GM12878 (cell line): Measurements from ENCODE around the gene KIFC3. TPM values are rescaled to one million over a fixed set of nuclear protein-coding genes. Genes with fewer than 3 reads are reported as not detected.
"Not testable (repeated sequence)": the region's sequence is repeated elsewhere in the genome, so short reads cannot be mapped to it uniquely, and the experiment has no call there.

Source experiments
- ATAC-seq: fragments of 200-7000 bp; cut with Tn5 transposase; 3 replicates; pipeline ENCODE4 v1.9.1; 2020; ENCODE audit warnings: mild to moderate bottlenecking, moderate library complexity
- BruUV-seq: library from RNA; stranded (reverse); fragments of 400-500 nt; replicated peaks from 2 replicates; lab custom pipeline; 2021; lab: Mats Ljungman, UMichigan
- CTCF ChIA-PET: fragments of 300-600 bp; sonication (Branson Sonifier 250); formaldehyde crosslinking; extraction: SDS; loops from one replicate; lab custom pipeline; 2021; ENCODE audit warnings: inconsistent platforms; lab: Yijun Ruan, JAX
- POLR2A ChIA-PET: fragments of 350-600 bp; formaldehyde crosslinking; extraction: SDS; loops from one replicate; lab custom pipeline; 2021; ENCODE audit warnings: inconsistent platforms; lab: Charles Lee
- RAD21 ChIA-PET: fragments of 300-600 bp; sonication (Branson Sonifier 250); formaldehyde crosslinking; loops from one replicate; lab custom pipeline; 2023; ENCODE audit warnings: antibody characterized with exemption; ENCODE audit not compliant: unreplicated experiment; lab: Charles Lee
- SMC1A ChIA-PET: fragments of 300-600 bp; sonication (Branson Sonifier 250); formaldehyde crosslinking; loops from one replicate; lab custom pipeline; 2023; ENCODE audit not compliant: unreplicated experiment, uncharacterized antibody; lab: Charles Lee
- DNase-seq: peaks from one replicate; pipeline ENCODE4 v3.0.0-alpha.2; 2011; ENCODE audit warnings: low read depth, low spot score
- FAIRE-seq: peaks from 3 replicates; lab custom pipeline; 2011; peaks lifted over from hg19 to GRCh38; lab: Jason Lieb, UNC
- H2AFZ ChIP-seq: 2 replicates; pipeline ENCODE4 v1.6.0; 2011; ENCODE audit warnings: low read depth, low read length, control low read depth; ENCODE audit not compliant: control insufficient read depth
- H3K27ac ChIP-seq: 2 replicates; pipeline ENCODE4 v1.5.1; 2011; ENCODE audit warnings: control low read depth; ENCODE audit not compliant: control insufficient read depth, insufficient read depth
- H3K27me3 ChIP-seq, 2 experiments: replicated peaks in 1 of 2; 2 replicates each; pipeline versions ENCODE4 v1.6.0 to v1.6.1; 2011; ENCODE audit warnings: low read length in 1 of 2; ENCODE audit not compliant: control insufficient read depth in 2 of 2, insufficient read depth in 2 of 2
- H3K36me3 ChIP-seq, 2 experiments: 2 replicates each; pipeline ENCODE4 v1.5.1; 2011; ENCODE audit warnings: low read length in 1 of 2; ENCODE audit not compliant: control insufficient read depth in 2 of 2, insufficient read depth in 2 of 2
- H3K4me1 ChIP-seq: 2 replicates; pipeline ENCODE4 v1.6.1; 2011; ENCODE audit warnings: mild to moderate bottlenecking, low read length, moderate library complexity, mixed read lengths; ENCODE audit not compliant: control insufficient read depth, insufficient read depth
- H3K4me2 ChIP-seq: 2 replicates; pipeline ENCODE4 v1.6.0; 2011; ENCODE audit warnings: control low read depth; ENCODE audit not compliant: control insufficient read depth, insufficient read depth
- H3K4me3 ChIP-seq: fragments of 200-600 bp; sonication (generic); 2 replicates; pipeline ENCODE4 v1.5.1; 2016
- H3K79me2 ChIP-seq: 2 replicates; pipeline ENCODE4 v1.6.0; 2011; ENCODE audit warnings: low read length; ENCODE audit not compliant: control insufficient read depth, insufficient read depth
- H3K9ac ChIP-seq: 2 replicates; pipeline ENCODE4 v1.8.0; 2011; ENCODE audit warnings: low read length, control low read depth, mixed read lengths; ENCODE audit not compliant: control insufficient read depth, insufficient read depth
- H3K9me3 ChIP-seq: replicated peaks from 3 replicates; pipeline ENCODE4 v1.5.1; 2011; ENCODE audit warnings: mild to moderate bottlenecking, low read length; ENCODE audit not compliant: control insufficient read depth, insufficient read depth
- H4K20me1 ChIP-seq: 2 replicates; pipeline ENCODE4 v1.6.0; 2011; ENCODE audit not compliant: control insufficient read depth, insufficient read depth
- EP300 ChIP-seq, 2 experiments: fragments of 150-350 bp in 1 of 2; IDR thresholded peaks; 2 replicates each; pipeline ENCODE4 v1.6.1; 2011 to 2012; ENCODE audit warnings: low read depth in 2 of 2, low read length in 2 of 2, borderline replicate concordance in 1 of 2, improper control_type of control experiment in 1 of 2, inconsistent platforms in 1 of 2; ENCODE audit not compliant: control insufficient read depth in 1 of 2
- ZNF622 ChIP-seq: fragments of 450-650 bp; IDR thresholded peaks from 2 replicates; pipeline ENCODE4 v1.6.1; 2017; ENCODE audit warnings: mild to moderate bottlenecking, inconsistent platforms
- WGBS: methylation state at CpG from one replicate; pipeline ENCODE4 v1.1.6; 2016; ENCODE audit warnings: low lambda C conversion rate; ENCODE audit not compliant: insufficient replicate concordance, insufficient coverage; ENCODE audit errors: missing lambda C conversion rate; 5-methylcytosine and 5-hydroxymethylcytosine counted together
- in situ Hi-C: fragments of 300-500 bp; cut with MboI; formaldehyde crosslinking; loops from 9 replicates; pipeline ENCODE4 v1.14.3; 2018; ENCODE audit warnings: mixed read lengths
- intact Hi-C: fragments of 100-400 bp; cut with micrococcal nuclease; formaldehyde crosslinking; loops from one replicate; pipeline ENCODE4 v1.14.2; 2022; ENCODE audit not compliant: unreplicated experiment
- polyA plus RNA-seq, 11 experiments: library from polyadenylated mRNA; depleted of rRNA in 4 of 11; unstranded in 6 of 11; stranded (reverse) in 5 of 11; fragments of >200 nt; fragmentation: Nextera tagmentation in 4 of 11; fragmentation: Illumina TruSeq in 1 of 11; extraction: Ambion mirVana in 4 of 11; extraction: Trizol in 1 of 11; gene quantifications; 1 replicate in 1 of 11; 2 replicates in 10 of 11; pipeline versions ENCODE4 v1.2.1 to v1.2.3, GENCODE V29; 2011 to 2016; ENCODE audit warnings: inconsistent platforms in 2 of 11, missing spikeins in 2 of 11, low read depth in 1 of 11
- total RNA-seq, 4 experiments: library from RNA; depleted of rRNA in 3 of 4; stranded (reverse); fragments of >200 nt in 3 of 4; fragmentation: Illumina TruSeq in 1 of 4; extraction: Trizol in 1 of 4; gene quantifications; 2 replicates each; pipeline versions ENCODE4 v1.2.1 to v1.2.3, GENCODE V29; 2013 to 2021

KIFC3 gene
- total and polyA plus RNA-seq, 10 of the 15 experiments (the other 5 are each of a cell fraction or from before 2014, with no cell fraction given), result 0.22 to 1.3 (median 0.26) TPM; not detected in 3

DNA sequence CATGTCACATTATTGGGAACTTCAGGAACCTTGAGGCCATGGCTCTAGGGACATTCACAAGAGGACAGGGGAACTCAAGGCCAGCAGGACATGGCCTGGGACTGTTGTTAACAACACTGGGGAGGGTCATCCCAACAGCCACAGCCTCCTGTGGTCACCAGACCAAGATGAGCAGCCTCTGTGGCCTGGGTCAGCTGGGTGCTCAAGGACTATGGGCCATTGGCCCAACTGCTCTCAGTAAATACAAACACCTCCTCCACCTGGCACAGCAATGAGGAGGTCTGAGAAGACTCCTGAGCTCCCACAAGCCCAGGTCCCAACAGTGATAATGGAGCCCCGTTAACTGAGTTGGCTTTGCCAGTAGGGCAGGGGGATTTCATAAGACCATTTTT, 20.9 kb downstream of the KIFC3 start:
- POLR2A ChIA-PET, result no interaction called here
- Histone ChIP-seq H3K27ac (no peak overlapping the region), H3K36me3 (no peaks in the 10 kb centered on the region), H3K9ac (no peak overlapping the region), H3K4me3 (no peak overlapping the region), H3K9me3 (no peaks in the 10 kb centered on the region), H4K20me1 (no peaks in the 10 kb centered on the region), H3K79me2 (no peaks in the 10 kb centered on the region), H3K4me2 (no peak overlapping the region), H3K4me1 (no peaks in the 10 kb centered on the region), H3K27me3 (no peaks in the 10 kb centered on the region; a peak in 1 of 4 replicates), H2AFZ (no peak overlapping the region)
- intact Hi-C loops, result no loop called here
- TF ChIP-seq ZNF622 (no peak), EP300 (IDR thresholded peaks at IDR 0.05; ENCODE audit: borderline replicate concordance in 1 of 2, control insufficient read depth in 1 of 2, low read depth in 2 of 2, low read length in 2 of 2) (no peak)
- CTCF ChIA-PET, result no interaction called here
- FAIRE-seq (no peak), ATAC-seq (no peak), DNase-seq (no peak)
- in situ Hi-C loops, result no loop called here
- SMC1A ChIA-PET, result no interaction called here
- RAD21 ChIA-PET, result no interaction called here
- WGBS, result 0% methylated on average over 1 of the region's 1 CpG
- no TSS peak for BruUV-seq

- DNase-seq, H3K27me3 ChIP-seq, RAD21 ChIA-PET, POLR2A ChIA-PET, H3K4me1 ChIP-seq, CTCF ChIA-PET, ATAC-seq, H3K9ac ChIP-seq, intact Hi-C loops, SMC1A ChIA-PET, H2AFZ ChIP-seq, H4K20me1 ChIP-seq, H3K27ac ChIP-seq, BruUV-seq, H3K79me2 ChIP-seq, H3K4me2 ChIP-seq, H3K4me3 ChIP-seq, FAIRE-seq, H3K36me3 ChIP-seq, H3K9me3 ChIP-seq, in situ Hi-C loops: not testable (repeated sequence)
- WGBS, result 46% methylated on average over 5 of the region's 5 CpGs
These were observed 22.5 kb downstream of the KIFC3 start for GRCh38 chr16:57779836-57780235.
